HEK293T (cell line): ENCODE data around the gene PAK2.

ENCODE experiments used
- ARNT ChIP-seq: fragments of 450-650 bp; IDR thresholded peaks from 2 replicates; pipeline ENCODE4 v1.6.1; 2017; ENCODE audit warnings: mild to moderate bottlenecking
- BHLHE40 ChIP-seq: fragments of 450-650 bp; IDR thresholded peaks from 2 replicates; pipeline ENCODE4 v1.6.1; 2016; ENCODE audit warnings: mild to moderate bottlenecking, moderate library complexity, borderline replicate concordance
- ELF4 ChIP-seq: fragments of 450-650 bp; IDR thresholded peaks from 2 replicates; pipeline ENCODE4 v1.6.1; 2017; ENCODE audit warnings: antibody characterized with exemption
- FOXM1 ChIP-seq: fragments of 450-650 bp; IDR thresholded peaks from 2 replicates; pipeline ENCODE4 v1.6.1; 2017; ENCODE audit warnings: mild to moderate bottlenecking, borderline replicate concordance
- L3MBTL2 ChIP-seq: fragments of 450-650 bp; conservative IDR thresholded peaks from 2 replicates; pipeline ENCODE4 v1.6.1; 2016; ENCODE audit warnings: mild to moderate bottlenecking

GRCh38 chr3:196842567-196843434 lies 103.1 kb downstream of the PAK2 start:
- TF ChIP-seq ARNT (no peak), ELF4 (no peak), FOXM1 (no peak), L3MBTL2 (no peak), BHLHE40 (no peak)
